ENCODE measurements around the gene ADAMTS18. TPM values are rescaled to one million over a fixed set of nuclear protein-coding genes. Genes with fewer than 3 reads are reported as not detected.

Gene ADAMTS18
- total RNA-seq, 6 experiments from 2014 or later, result not detected

DNA sequence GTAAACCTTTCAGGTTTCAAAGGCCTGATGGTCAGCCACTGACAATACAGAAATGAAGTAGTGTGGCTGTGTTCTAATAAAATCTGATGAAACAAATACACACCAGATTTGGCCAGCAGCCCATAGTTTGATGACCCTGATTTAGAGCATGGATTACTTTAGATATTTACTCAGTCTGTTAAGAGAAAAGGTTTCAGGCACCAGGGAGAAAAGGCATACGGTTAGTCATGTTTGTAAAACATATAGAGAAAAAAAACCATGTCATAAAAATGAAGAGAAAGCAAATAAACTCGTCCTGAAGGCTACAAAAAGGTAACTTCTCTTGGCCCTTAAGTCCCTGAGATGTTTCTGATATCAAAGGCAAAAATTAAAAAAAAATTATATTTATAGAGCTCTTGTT, 112.1 kb downstream of the ADAMTS18 start:
- Histone ChIP-seq H3K4me1 (no peaks in the 10 kb centered on the region), H3K27me3 (no peaks in the 10 kb centered on the region), H3K36me3 (no peaks in the 10 kb centered on the region), H3K9me3 (no peaks in the 10 kb centered on the region), H3K4me3 (no peak overlapping the region), H3K27ac (no peak overlapping the region)
- ATAC-seq, result no peak
- 9% methylated on average over 2 of the region's 2 CpGs for WGBS (ENCODE audit: insufficient coverage, low coverage, low lambda C conversion rate, missing lambda C conversion rate)
- no peak for DNase-seq
- intact Hi-C loops (cut with DNase I), result no loop called here
- TF ChIP-seq POLR2A (IDR thresholded peaks at IDR 0.05), result no peak
- TF ChIP-seq CTCF (IDR thresholded peaks at IDR 0.05), result no peak

- no peak for TF ChIP-seq POLR2A (IDR thresholded peaks at IDR 0.05)
- no peak for TF ChIP-seq CTCF (IDR thresholded peaks at IDR 0.05)
- no peak for ATAC-seq
- H3K9me3 ChIP-seq, result no peaks in the 10 kb centered on the region
- H3K4me1 ChIP-seq, result no peaks in the 10 kb centered on the region
- intact Hi-C loops (cut with DNase I), result no loop called here
- H3K36me3 ChIP-seq, result no peaks in the 10 kb centered on the region
- no peak overlapping the region for H3K4me3 ChIP-seq
- H3K27ac ChIP-seq, result no peak overlapping the region
- H3K27me3 ChIP-seq, result no peaks in the 10 kb centered on the region
- no peak for DNase-seq
- 73% methylated on average over 1 of the region's 2 CpGs for WGBS (ENCODE audit: insufficient coverage, low coverage, low lambda C conversion rate, missing lambda C conversion rate)
Measured at GRCh38 chr16:77317059-77317458, 117.8 kb downstream of the ADAMTS18 start.

DNA sequence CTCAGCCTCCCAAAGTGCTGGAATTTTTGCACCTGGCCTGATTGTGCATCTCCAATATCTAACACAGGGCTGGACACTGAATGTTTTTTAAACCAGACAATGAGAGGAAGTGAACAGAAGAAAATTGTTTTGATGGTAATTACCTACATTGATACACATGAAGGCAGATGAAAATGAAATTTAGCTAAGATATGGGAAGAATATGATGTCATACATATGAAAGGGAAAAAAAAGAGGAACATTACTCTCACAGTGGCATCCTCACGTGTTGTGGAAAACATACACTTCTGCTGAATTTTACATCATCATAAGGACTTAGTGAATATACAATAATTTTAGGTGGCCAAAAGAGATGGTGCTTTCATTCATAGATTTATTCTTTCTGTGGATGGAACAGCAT, 124.0 kb downstream of the ADAMTS18 start:
- WGBS (ENCODE audit: insufficient coverage, low coverage, low lambda C conversion rate, missing lambda C conversion rate), result 25% methylated on average over 1 of the region's 1 CpG
- TF ChIP-seq CTCF (IDR thresholded peaks at IDR 0.05) (no peak), POLR2A (IDR thresholded peaks at IDR 0.05) (no peak)
- H3K4me1 ChIP-seq, result no peaks in the 10 kb centered on the region
- DNase-seq (no peak), ATAC-seq (no peak)
- no peak overlapping the region for H3K4me3 ChIP-seq
- no peaks in the 10 kb centered on the region for H3K9me3 ChIP-seq
- no peak overlapping the region for H3K27ac ChIP-seq
- intact Hi-C loops (cut with DNase I), result no loop called here
- no peaks in the 10 kb centered on the region for H3K36me3 ChIP-seq
- no peaks in the 10 kb centered on the region for H3K27me3 ChIP-seq

DNA sequence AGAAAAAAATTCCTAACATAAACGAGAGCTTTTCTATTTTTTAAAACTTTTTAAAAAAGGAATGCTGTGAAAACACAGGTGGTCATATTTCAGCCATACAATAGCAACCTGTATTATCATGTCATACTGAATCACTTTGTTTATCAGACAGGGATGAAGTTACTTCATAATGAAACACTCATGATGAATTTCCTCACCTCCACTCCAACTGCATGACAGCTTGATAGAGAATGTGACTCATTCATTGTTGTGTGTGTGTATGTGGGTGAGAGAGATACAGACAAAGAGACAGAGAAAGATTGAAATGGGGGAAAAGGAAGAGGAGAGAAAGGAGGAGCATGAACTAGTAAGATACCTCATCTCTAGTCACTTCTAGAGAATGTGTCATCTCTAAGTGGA, 126.7 kb downstream of the ADAMTS18 start:
- no peak for TF ChIP-seq CTCF (IDR thresholded peaks at IDR 0.05)
- Histone ChIP-seq H3K4me1 (no peaks in the 10 kb centered on the region), H3K27me3 (no peaks in the 10 kb centered on the region), H3K4me3 (no peak overlapping the region), H3K9me3 (no peaks in the 10 kb centered on the region), H3K27ac (no peak overlapping the region), H3K36me3 (no peaks in the 10 kb centered on the region)
- ATAC-seq (no peak), DNase-seq (no peak)
- WGBS (ENCODE audit: insufficient coverage, low coverage, low lambda C conversion rate, missing lambda C conversion rate), result 16% methylated on average over 1 of the region's 1 CpG
- intact Hi-C loops (cut with DNase I), result no loop called here
